ENCODE data around the gene SLAIN1.

SLAIN1 gene

DNA sequence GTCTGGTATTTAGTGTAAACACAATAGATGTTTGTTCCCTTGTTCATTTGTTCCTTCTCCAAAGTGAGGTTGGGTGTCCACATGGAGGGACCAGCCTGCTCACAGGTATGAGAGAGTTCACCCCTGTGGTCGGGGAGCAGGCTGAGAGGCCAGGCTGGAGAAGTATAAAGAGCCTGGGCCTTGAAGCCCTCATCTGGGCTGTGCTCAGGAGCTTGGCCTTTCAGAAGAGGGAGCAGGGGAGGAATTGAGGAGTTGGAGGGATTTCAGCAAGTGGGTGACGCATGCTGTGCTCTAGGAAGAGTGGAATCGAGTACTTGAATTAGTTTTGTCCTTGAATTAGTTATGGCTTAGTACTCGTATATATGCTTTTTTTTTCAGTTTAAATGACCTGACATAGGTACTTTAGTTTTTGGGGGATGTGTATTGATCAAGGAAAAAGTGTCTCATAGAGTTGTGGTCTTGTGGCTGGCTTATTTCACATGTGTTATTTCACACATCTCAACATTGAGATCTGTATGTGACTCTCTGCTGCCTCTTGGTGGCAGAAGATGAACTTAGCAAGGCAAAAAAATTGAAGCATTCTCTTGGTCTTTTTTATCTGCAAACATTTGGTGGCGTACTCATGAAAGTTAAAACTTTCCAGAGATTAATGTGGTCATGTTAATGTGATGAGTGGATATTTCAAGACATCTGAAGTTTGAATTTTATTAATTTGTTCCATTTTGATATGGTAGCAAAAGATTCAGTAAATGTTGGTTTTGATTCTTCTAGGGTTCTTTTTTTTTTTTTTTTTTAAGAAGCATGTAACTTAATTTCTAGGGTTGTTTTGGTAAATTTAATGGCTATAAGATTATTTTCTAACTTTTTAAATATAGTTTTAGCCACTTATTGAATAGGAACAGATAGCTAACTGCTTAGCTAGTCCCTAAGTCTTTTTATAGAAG, 54.3 kb downstream of the SLAIN1 start:
- peak; percentile 10 to 25 for DNase-seq (ENCODE audit: low read depth in 2 of 2)

GRCh38 chr13:77752512-77753069, 55.1 kb downstream of the SLAIN1 start:
- DNase-seq (ENCODE audit: low read depth in 2 of 2) = no peak

- DNase-seq (ENCODE audit: low read depth in 2 of 2) = no peak
Measured at GRCh38 chr13:77760893-77761292, 63.4 kb downstream of the SLAIN1 start.

DNA sequence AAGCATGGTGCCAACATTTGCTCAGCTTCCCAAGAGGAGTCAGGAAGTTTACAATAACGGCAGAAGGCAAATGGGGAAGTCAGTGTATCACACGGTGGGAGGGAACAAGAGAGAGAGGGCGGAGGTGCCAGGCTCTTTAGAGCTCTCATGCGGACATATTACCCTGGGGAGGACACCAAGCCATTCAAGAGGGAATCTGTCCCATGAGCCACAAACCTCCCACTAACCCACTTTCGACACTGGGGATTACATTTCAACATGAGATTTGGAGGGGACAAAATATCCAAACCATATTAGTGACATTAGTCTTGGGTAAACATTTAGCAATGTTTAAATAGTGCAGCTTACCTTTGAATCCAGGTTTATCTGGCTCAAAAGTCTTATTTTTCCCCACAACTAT, 69.9 kb downstream of the SLAIN1 start:
- DNase-seq (ENCODE audit: low read depth in 2 of 2) = no peak

- no peak for DNase-seq (ENCODE audit: low read depth in 2 of 2)
Measured at GRCh38 chr13:77774181-77774580, 76.7 kb downstream of the SLAIN1 start.

- DNase-seq (ENCODE audit: low read depth in 2 of 2) = no peak
Measured at GRCh38 chr13:77776704-77777103, 79.2 kb downstream of the SLAIN1 start.

GRCh38 chr13:77779552-77780272, 82.2 kb downstream of the SLAIN1 start:
- peak; percentile 28 to 31 for DNase-seq (ENCODE audit: low read depth in 2 of 2)

GRCh38 chr13:77781808-77782207, 84.3 kb downstream of the SLAIN1 start:
- DNase-seq (ENCODE audit: low read depth in 2 of 2) = no peak

GRCh38 chr13:77784515-77784914, 87.0 kb downstream of the SLAIN1 start:
- no peak for DNase-seq (ENCODE audit: low read depth in 2 of 2)

DNA sequence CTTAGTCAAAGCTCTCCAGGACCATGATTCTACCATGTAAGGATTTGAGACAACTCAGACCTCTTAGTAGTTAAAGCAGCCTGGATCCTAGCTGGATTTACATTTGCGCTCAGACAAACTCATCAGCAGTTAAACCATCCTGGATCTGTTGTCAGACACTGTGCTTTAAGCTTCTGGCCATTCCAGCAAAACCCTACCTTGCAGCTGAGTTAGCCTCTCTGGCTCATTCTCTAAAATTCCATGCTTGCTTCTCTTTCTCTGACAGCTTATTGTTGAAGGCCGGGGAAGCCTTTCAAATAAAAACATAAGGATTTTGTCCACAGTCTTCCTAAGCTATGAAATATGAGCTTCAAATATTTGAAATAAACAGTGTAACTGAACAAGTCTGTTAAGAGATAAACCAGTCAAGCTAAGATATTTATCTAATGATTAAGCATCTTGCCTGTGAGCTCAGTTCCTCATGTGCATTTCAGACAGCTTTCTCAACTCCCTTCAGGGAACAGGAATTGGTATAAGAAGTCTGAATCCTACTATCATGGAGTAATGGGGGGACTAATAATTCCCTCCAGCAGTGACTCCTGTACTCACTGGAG, 89.3 kb downstream of the SLAIN1 start:
- no peak for DNase-seq (ENCODE audit: low read depth in 2 of 2)

GRCh38 chr13:77789376-77789775, 91.9 kb downstream of the SLAIN1 start:
- DNase-seq (ENCODE audit: low read depth in 2 of 2) = no peak

GRCh38 chr13:77800219-77800618, 102.7 kb downstream of the SLAIN1 start:
- DNase-seq (ENCODE audit: low read depth in 2 of 2) = peak; percentile 81 to 83

- no peak for DNase-seq (ENCODE audit: low read depth in 2 of 2)
Measured at GRCh38 chr13:77806518-77806917, 109.0 kb downstream of the SLAIN1 start.

DNA sequence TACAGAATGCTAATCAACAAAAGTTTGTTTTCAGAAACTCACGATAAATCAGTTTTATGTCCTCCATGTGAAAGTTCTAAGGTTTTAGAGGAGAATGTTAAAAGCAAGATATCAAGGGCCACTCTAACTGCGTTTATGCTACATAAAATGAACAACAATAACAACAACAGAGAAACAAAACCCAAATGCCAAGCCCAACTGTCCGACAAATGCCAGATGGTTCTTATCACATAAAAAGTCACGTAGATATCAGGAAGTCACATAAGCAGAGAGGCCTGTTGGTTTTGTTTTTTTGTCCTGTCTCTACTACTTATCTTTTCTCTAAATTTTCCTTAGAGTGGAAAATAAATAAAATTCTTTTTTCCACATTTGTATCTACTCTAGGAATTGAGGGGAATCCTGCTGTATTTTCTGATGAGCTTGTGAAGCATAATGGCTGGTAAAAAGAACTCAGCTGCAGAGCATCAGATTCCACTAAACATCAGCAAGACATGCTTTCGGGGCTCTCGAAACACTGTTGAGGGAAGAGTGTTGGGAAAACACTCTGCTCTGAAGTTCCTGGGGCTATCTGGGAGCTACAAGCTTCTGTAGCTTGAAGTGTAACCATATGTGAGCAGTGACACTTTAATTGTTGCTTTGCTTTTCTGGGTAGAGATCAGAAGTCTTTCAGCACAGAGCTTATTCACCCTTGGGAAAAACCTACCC, 110.1 kb downstream of the SLAIN1 start:
- no peak for DNase-seq (ENCODE audit: low read depth in 2 of 2)

DNA sequence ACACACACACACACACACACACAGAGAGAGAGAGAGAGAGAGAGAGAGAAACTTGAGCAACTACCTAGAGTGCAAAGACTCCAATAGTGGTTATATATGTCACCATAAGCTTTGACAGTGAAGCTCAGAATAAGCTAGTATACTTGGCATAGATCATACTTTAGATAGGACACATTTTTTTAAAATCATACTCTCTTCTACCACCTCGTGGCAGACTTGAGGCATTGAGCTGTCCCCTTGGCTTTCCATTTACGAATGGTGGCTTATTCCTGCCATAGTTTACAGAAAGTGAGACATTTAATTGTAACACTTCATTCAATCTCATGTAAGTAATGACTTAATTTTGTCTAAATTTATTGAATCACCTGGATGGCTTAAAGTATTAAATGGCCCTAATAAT, 112.9 kb downstream of the SLAIN1 start:
- no peak for DNase-seq (ENCODE audit: low read depth in 2 of 2)

- no peak for DNase-seq (ENCODE audit: low read depth in 2 of 2)
Measured at GRCh38 chr13:77810878-77811277, 113.4 kb downstream of the SLAIN1 start.

GRCh38 chr13:77811381-77811780, 113.9 kb downstream of the SLAIN1 start:
- DNase-seq (ENCODE audit: low read depth in 2 of 2) = no peak

DNA sequence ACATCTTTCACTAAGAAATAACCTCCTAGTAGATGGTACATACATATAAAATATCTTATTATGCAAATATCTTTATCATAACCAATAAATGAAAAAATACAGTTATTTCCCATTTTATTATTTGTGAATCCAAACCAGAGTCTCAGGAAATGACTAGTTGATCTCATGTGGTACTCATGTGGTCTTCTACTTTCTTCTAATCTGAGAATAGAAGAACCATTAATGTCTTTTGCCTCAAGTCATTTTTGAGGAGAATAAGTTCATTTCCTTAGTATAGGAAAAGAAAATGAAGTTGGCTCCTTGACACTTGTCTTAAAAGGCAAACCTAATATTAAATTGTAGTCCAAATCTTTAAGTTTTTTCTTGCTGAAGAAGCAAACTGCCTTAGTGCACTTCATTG, 114.5 kb downstream of the SLAIN1 start:
- no peak for DNase-seq (ENCODE audit: low read depth in 2 of 2)
